Measurements from ENCODE around the gene STON1. TPM values are rescaled to one million over a fixed set of nuclear protein-coding genes. Genes with fewer than 3 reads are reported as not detected.
"Not testable (repeated sequence)": the region's sequence is repeated elsewhere in the genome, so short reads cannot be mapped to it uniquely, and the experiment has no call there.

STON1 gene
- total and polyA plus RNA-seq, 8 donors: 5.5 to 116 (median 23.5) TPM

DNA sequence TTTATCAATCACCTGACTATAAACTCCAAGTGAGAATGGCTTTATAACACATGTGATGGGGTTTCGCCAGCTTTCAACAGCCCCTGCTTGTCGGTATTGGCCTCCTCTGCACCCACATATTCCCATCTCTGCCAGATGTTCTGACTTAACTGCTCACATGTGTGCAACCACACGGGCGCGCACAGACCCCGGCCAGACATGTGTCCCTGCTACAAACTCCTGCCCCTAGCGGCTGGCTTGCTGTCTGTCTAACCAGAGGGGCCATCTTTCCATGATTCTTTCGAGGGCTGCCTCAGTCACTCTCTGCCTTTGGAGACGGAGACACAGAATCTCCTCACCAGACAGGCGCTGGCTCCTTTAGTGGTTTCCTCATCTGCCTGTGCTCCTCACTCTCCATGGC, 15.3 kb downstream of the STON1 start:
- no peak overlapping the region for H3K4me3 ChIP-seq
- H3K27me3 ChIP-seq: no peaks in the 10 kb centered on the region
- TF ChIP-seq, protein P1, sequence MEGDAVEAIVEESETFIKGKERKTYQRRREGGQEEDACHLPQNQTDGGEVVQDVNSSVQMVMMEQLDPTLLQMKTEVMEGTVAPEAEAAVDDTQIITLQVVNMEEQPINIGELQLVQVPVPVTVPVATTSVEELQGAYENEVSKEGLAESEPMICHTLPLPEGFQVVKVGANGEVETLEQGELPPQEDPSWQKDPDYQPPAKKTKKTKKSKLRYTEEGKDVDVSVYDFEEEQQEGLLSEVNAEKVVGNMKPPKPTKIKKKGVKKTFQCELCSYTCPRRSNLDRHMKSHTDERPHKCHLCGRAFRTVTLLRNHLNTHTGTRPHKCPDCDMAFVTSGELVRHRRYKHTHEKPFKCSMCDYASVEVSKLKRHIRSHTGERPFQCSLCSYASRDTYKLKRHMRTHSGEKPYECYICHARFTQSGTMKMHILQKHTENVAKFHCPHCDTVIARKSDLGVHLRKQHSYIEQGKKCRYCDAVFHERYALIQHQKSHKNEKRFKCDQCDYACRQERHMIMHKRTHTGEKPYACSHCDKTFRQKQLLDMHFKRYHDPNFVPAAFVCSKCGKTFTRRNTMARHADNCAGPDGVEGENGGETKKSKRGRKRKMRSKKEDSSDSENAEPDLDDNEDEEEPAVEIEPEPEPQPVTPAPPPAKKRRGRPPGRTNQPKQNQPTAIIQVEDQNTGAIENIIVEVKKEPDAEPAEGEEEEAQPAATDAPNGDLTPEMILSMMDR (IDR thresholded peaks at IDR 0.05): no peak
- TF ChIP-seq POLR2A (IDR thresholded peaks at IDR 0.05): no peak
- TF ChIP-seq POLR2AphosphoS5 (IDR thresholded peaks at IDR 0.05): no peak
- WGBS, 5 donors: 75 to 87% (median 79%) methylated on average over 10 of the region's 10 CpGs
- peaks cover 0 to 4% (median 0%) of the 10 kb centered on the region in 4 donors for H3K36me3 ChIP-seq
- peak overlapping the region in 2 of 5 donors; percentile 48 to 67 for H3K27ac ChIP-seq
- intact Hi-C loops (cut with DNase I; ENCODE audit: low total_unique reads): no loop called here
- no peaks in the 10 kb centered on the region for H3K9me3 ChIP-seq
- DNase-seq: no peak
- peaks cover 0 to 75% (median 19%) of the 10 kb centered on the region in 4 donors for H3K4me1 ChIP-seq

DNA sequence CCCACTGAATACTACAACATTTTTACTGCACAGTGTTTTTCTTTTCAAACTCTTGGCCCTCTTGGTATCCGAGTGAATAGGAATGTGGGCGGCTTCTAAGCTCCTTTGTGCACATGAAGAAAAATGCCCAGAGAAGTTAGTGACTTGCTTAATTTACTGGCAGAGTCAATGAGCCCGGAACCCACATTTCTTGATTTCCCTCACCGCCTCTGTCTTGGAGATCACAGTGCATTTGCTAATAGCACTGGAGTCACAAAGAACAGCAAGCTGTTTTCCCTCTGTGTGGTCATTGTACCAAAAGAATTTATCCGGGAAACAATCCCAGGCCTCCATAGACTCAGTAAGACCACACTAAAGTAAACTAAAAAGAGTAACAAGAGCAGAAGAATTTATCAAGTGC, 18.9 kb downstream of the STON1 start:
- TF ChIP-seq POLR2AphosphoS5 (IDR thresholded peaks at IDR 0.05) (peak in 1 of 3 donors; percentile 32), EP300 (IDR thresholded peaks at IDR 0.05) (no peak), POLR2A (IDR thresholded peaks at IDR 0.05) (no peak)
- H3K36me3 ChIP-seq: peaks cover 0 to 4% (median 0%) of the 10 kb centered on the region in 4 donors
- no peak for DNase-seq
- H3K4me1 ChIP-seq: peaks cover 0 to 61% (median 24%) of the 10 kb centered on the region in 4 donors
- WGBS, 5 donors: 59 to 77% (median 71%) methylated on average over 5 of the region's 5 CpGs
- intact Hi-C loops (cut with DNase I; ENCODE audit: low total_unique reads): no loop called here
- no peaks in the 10 kb centered on the region for H3K27me3 ChIP-seq
- peak overlapping the region in 4 of 5 donors; percentile 56 to 69 (median 62) for H3K27ac ChIP-seq
- H3K9me3 ChIP-seq: no peaks in the 10 kb centered on the region
- H3K4me3 ChIP-seq: no peak overlapping the region

GRCh38 chr2:48549972-48550371, 20.0 kb downstream of the STON1 start:
- Histone ChIP-seq H3K9me3 (no peaks in the 10 kb centered on the region), H3K27me3 (no peaks in the 10 kb centered on the region), H3K4me1 (peaks cover 0 to 57% (median 22%) of the 10 kb centered on the region in 4 donors), H3K27ac (peak overlapping the region in 3 of 5 donors; percentile 31 to 69 (median 56)), H3K36me3 (peaks cover 0 to 4% (median 0%) of the 10 kb centered on the region in 4 donors), H3K4me3 (no peak overlapping the region)
- no peak for TF ChIP-seq EP300 (IDR thresholded peaks at IDR 0.05)
- TF ChIP-seq POLR2AphosphoS5 (IDR thresholded peaks at IDR 0.05): no peak
- TF ChIP-seq POLR2A (IDR thresholded peaks at IDR 0.05): no peak
- TF ChIP-seq, protein P1 (IDR thresholded peaks at IDR 0.05): no peak
- intact Hi-C loops (cut with DNase I; ENCODE audit: low total_unique reads): no loop called here
- 57 to 77% (median 68%) methylated on average over 3 of the region's 3 CpGs for WGBS, 5 donors
- no peak for DNase-seq

DNA sequence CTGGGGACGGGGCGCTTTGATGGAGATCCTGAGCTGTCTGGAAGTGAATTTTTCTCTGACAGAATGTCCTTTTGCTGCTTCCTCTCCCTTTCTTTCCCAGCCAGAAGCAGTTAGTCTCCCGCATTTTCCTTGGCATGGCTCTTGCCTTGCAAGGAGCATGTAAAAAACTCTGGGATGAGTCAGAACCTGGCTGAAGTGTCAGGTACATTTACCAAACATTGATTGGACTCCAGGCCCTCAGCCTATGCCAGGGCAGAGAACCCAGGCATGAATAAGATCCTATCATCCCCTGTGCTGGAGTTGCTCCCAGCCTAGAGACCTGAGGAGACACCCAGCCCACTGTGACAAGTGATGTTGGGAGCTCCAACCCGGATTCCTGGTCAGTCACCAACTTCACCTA, 21.6 kb downstream of the STON1 start:
- no peaks in the 10 kb centered on the region for H3K9me3 ChIP-seq
- no peak for DNase-seq
- no peaks in the 10 kb centered on the region for H3K27me3 ChIP-seq
- H3K27ac ChIP-seq: no peak overlapping the region
- H3K4me1 ChIP-seq: peaks cover 0 to 42% (median 17%) of the 10 kb centered on the region in 4 donors
- no peaks in the 10 kb centered on the region for H3K36me3 ChIP-seq
- WGBS, 5 donors: 89 to 95% (median 91%) methylated on average over 4 of the region's 4 CpGs
- H3K4me3 ChIP-seq: no peak overlapping the region
- TF ChIP-seq, protein P1 (IDR thresholded peaks at IDR 0.05): no peak
- TF ChIP-seq EP300 (IDR thresholded peaks at IDR 0.05): no peak
- no peak for TF ChIP-seq POLR2A (IDR thresholded peaks at IDR 0.05)
- TF ChIP-seq POLR2AphosphoS5 (IDR thresholded peaks at IDR 0.05): no peak
- intact Hi-C loops (cut with DNase I; ENCODE audit: low total_unique reads): no loop called here

- WGBS, 5 donors: 72 to 95% (median 86%) methylated on average over 3 to 16 of the region's 21 CpGs
- DNase-seq; H3K27ac ChIP-seq; intact Hi-C loops (cut with DNase I; ENCODE audit: low total_unique reads); H3K4me3 ChIP-seq; H3K36me3 ChIP-seq; H3K27me3 ChIP-seq; H3K9me3 ChIP-seq: not testable (repeated sequence)
- H3K4me1 ChIP-seq: peaks cover 0 to 19% (median 5%) of the 10 kb centered on the region in 4 donors
These were observed 25.1 kb downstream of the STON1 start for GRCh38 chr2:48555071-48555470.
